K562 (cell line): ENCODE measurements around the gene LYPD3.

Experiments
- CBX8 ChIP-seq: fragments of 200-600 bp; sonication (generic); IDR thresholded peaks from 2 replicates; pipeline ENCODE4 v1.6.1; 2012; ENCODE audit warnings: borderline replicate concordance, mixed run types, low read depth, mild to moderate bottlenecking, moderate library complexity, mixed read lengths, low read length, control low read depth, inconsistent platforms; ENCODE audit not compliant: poor library complexity, severe bottlenecking; ENCODE audit errors: extremely low read depth
- EP300 ChIP-seq: IDR thresholded peaks from 2 replicates; pipeline ENCODE4 v1.6.1; 2012; ENCODE audit warnings: low read length, improper control_type of control experiment
- EZH2 ChIP-seq: IDR thresholded peaks from 2 replicates; pipeline ENCODE4 v1.6.1; 2012; ENCODE audit warnings: low read depth, mild to moderate bottlenecking, inconsistent platforms, low read length, borderline replicate concordance
- FOXO4 ChIP-seq: fragments of 450-650 bp; formaldehyde crosslinking; IDR thresholded peaks from 2 replicates; pipeline ENCODE4 v1.4.0; 2020; ENCODE audit warnings: mild to moderate bottlenecking, moderate library complexity
- HMGN3 ChIP-seq: IDR thresholded peaks from 2 replicates; pipeline ENCODE4 v1.6.1; 2011; ENCODE audit warnings: borderline replicate concordance, low read depth, mild to moderate bottlenecking, mixed read lengths, low read length; ENCODE audit not compliant: insufficient read length; ENCODE audit errors: extremely low read depth
- HOMEZ ChIP-seq: fragments of 250-450 bp; sonication (Bioruptor Pico); IDR thresholded peaks from 2 replicates; pipeline ENCODE4 v1.4.0; 2020; ENCODE audit warnings: mild to moderate bottlenecking, moderate library complexity
- ID3 ChIP-seq, 2 experiments: fragments of 250-450 bp in 1 of 2; fragments of 450-650 bp in 1 of 2; sonication (Bioruptor Pico) in 1 of 2; IDR thresholded peaks; 2 replicates each; pipeline versions ENCODE4 v1.6.1 to v1.8.0; 2016 to 2021; ENCODE audit warnings: mild to moderate bottlenecking in 2 of 2, moderate library complexity in 2 of 2, missing compliant biosample characterization in 1 of 2, missing genetic modification characterization in 1 of 2
- NR2C2 ChIP-seq, 2 experiments: fragments of 200-800 bp in 1 of 2; sonication (Bioruptor generic) in 1 of 2; sonication (generic) in 1 of 2; formaldehyde crosslinking in 1 of 2; IDR thresholded peaks; 2 replicates each; pipeline versions ENCODE4 v1.6.1 to v1.8.0; 2016 to 2022; ENCODE audit warnings: mild to moderate bottlenecking in 1 of 2, missing compliant biosample characterization in 1 of 2, missing genetic modification characterization in 1 of 2, missing genetic modification reagents in 1 of 2
- TAF1 ChIP-seq: IDR thresholded peaks from 2 replicates; pipeline ENCODE4 v1.6.1; 2011; ENCODE audit warnings: mild to moderate bottlenecking, low read length, moderate library complexity; ENCODE audit not compliant: insufficient read depth, control insufficient read depth, severe bottlenecking; ENCODE audit errors: extremely low read depth
- TARDBP ChIP-seq: fragments of 450-650 bp; IDR thresholded peaks from 2 replicates; pipeline ENCODE4 v1.6.1; 2016
- TBP ChIP-seq: optimal IDR thresholded peaks from 2 replicates; pipeline ENCODE3; 2011; ENCODE audit warnings: low read depth, low read length, improper control_type of control experiment
- TF ChIP-seq, protein P1 (sequence below): sonication (generic); formaldehyde crosslinking; IDR thresholded peaks from 2 replicates; pipeline ENCODE4 v1.5.0; 2020; ENCODE audit warnings: missing genetic modification reagents
- TF ChIP-seq, protein P2 (sequence below): fragments of 200-600 bp; sonication (generic); IDR thresholded peaks from one replicate; pipeline ENCODE4 v1.6.1; 2012; ENCODE audit warnings: mild to moderate bottlenecking, low read depth, low read length, inconsistent platforms
- TF ChIP-seq, protein P3 (sequence below), 2 experiments: fragments of 450-650 bp in 1 of 2; sonication (generic) in 1 of 2; formaldehyde crosslinking; conservative IDR thresholded peaks; 2 replicates each; pipeline versions ENCODE4 v1.4.0 to v1.8.1; 2020 to 2022; ENCODE audit warnings: mild to moderate bottlenecking in 1 of 2, missing genetic modification reagents in 1 of 2

GRCh38 chr19:43506629-43507028 is 41.2 kb upstream of the LYPD3 start:
- TF ChIP-seq CBX8 (no peak), HMGN3 (no peak), TARDBP (no peak), NR2C2 (CRISPR knock-in tag; IDR thresholded peaks at IDR 0.05) (no peak), NR2C2 (tag; IDR thresholded peaks at IDR 0.05) (no peak), FOXO4 (CRISPR knock-in tag) (no peak), EP300 (no peak), TBP (no peak), HOMEZ (CRISPR knock-in tag) (no peak), TAF1 (no peak), ID3 (CRISPR knock-in tag; IDR thresholded peaks at IDR 0.05) (no peak), ID3 (tag; IDR thresholded peaks at IDR 0.05) (no peak), EZH2 (no peak)
- TF ChIP-seq, protein P1, sequence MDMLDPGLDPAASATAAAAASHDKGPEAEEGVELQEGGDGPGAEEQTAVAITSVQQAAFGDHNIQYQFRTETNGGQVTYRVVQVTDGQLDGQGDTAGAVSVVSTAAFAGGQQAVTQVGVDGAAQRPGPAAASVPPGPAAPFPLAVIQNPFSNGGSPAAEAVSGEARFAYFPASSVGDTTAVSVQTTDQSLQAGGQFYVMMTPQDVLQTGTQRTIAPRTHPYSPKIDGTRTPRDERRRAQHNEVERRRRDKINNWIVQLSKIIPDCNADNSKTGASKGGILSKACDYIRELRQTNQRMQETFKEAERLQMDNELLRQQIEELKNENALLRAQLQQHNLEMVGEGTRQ, result no peak
- TF ChIP-seq, protein P2, sequence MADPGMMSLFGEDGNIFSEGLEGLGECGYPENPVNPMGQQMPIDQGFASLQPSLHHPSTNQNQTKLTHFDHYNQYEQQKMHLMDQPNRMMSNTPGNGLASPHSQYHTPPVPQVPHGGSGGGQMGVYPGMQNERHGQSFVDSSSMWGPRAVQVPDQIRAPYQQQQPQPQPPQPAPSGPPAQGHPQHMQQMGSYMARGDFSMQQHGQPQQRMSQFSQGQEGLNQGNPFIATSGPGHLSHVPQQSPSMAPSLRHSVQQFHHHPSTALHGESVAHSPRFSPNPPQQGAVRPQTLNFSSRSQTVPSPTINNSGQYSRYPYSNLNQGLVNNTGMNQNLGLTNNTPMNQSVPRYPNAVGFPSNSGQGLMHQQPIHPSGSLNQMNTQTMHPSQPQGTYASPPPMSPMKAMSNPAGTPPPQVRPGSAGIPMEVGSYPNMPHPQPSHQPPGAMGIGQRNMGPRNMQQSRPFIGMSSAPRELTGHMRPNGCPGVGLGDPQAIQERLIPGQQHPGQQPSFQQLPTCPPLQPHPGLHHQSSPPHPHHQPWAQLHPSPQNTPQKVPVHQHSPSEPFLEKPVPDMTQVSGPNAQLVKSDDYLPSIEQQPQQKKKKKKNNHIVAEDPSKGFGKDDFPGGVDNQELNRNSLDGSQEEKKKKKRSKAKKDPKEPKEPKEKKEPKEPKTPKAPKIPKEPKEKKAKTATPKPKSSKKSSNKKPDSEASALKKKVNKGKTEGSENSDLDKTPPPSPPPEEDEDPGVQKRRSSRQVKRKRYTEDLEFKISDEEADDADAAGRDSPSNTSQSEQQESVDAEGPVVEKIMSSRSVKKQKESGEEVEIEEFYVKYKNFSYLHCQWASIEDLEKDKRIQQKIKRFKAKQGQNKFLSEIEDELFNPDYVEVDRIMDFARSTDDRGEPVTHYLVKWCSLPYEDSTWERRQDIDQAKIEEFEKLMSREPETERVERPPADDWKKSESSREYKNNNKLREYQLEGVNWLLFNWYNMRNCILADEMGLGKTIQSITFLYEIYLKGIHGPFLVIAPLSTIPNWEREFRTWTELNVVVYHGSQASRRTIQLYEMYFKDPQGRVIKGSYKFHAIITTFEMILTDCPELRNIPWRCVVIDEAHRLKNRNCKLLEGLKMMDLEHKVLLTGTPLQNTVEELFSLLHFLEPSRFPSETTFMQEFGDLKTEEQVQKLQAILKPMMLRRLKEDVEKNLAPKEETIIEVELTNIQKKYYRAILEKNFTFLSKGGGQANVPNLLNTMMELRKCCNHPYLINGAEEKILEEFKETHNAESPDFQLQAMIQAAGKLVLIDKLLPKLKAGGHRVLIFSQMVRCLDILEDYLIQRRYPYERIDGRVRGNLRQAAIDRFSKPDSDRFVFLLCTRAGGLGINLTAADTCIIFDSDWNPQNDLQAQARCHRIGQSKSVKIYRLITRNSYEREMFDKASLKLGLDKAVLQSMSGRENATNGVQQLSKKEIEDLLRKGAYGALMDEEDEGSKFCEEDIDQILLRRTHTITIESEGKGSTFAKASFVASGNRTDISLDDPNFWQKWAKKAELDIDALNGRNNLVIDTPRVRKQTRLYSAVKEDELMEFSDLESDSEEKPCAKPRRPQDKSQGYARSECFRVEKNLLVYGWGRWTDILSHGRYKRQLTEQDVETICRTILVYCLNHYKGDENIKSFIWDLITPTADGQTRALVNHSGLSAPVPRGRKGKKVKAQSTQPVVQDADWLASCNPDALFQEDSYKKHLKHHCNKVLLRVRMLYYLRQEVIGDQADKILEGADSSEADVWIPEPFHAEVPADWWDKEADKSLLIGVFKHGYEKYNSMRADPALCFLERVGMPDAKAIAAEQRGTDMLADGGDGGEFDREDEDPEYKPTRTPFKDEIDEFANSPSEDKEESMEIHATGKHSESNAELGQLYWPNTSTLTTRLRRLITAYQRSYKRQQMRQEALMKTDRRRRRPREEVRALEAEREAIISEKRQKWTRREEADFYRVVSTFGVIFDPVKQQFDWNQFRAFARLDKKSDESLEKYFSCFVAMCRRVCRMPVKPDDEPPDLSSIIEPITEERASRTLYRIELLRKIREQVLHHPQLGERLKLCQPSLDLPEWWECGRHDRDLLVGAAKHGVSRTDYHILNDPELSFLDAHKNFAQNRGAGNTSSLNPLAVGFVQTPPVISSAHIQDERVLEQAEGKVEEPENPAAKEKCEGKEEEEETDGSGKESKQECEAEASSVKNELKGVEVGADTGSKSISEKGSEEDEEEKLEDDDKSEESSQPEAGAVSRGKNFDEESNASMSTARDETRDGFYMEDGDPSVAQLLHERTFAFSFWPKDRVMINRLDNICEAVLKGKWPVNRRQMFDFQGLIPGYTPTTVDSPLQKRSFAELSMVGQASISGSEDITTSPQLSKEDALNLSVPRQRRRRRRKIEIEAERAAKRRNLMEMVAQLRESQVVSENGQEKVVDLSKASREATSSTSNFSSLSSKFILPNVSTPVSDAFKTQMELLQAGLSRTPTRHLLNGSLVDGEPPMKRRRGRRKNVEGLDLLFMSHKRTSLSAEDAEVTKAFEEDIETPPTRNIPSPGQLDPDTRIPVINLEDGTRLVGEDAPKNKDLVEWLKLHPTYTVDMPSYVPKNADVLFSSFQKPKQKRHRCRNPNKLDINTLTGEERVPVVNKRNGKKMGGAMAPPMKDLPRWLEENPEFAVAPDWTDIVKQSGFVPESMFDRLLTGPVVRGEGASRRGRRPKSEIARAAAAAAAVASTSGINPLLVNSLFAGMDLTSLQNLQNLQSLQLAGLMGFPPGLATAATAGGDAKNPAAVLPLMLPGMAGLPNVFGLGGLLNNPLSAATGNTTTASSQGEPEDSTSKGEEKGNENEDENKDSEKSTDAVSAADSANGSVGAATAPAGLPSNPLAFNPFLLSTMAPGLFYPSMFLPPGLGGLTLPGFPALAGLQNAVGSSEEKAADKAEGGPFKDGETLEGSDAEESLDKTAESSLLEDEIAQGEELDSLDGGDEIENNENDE, result no peak
- TF ChIP-seq, protein P3, sequence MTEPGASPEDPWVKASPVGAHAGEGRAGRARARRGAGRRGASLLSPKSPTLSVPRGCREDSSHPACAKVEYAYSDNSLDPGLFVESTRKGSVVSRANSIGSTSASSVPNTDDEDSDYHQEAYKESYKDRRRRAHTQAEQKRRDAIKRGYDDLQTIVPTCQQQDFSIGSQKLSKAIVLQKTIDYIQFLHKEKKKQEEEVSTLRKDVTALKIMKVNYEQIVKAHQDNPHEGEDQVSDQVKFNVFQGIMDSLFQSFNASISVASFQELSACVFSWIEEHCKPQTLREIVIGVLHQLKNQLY (CRISPR knock-in tag; conservative IDR thresholded peaks at IDR 0.05), result no peak
